Neural cell (in vitro differentiated cells): Measurements from ENCODE around the gene CDKN2AIP. TPM values are rescaled to one million over a fixed set of nuclear protein-coding genes. Genes with fewer than 3 reads are reported as not detected.

Experiments used
- H2AFZ ChIP-seq: fragments of 200-600, 300-800 bp; sonication (generic), shearing (Covaris generic); 2 replicates; pipeline ENCODE4 v1.6.0; 2014; ENCODE audit warnings: low read depth, mild to moderate bottlenecking, antibody characterized with exemption, low read length, moderate library complexity
- H3F3A ChIP-seq: fragments of 200-600 bp; shearing (Covaris generic); 2 replicates; pipeline ENCODE4 v1.6.1; 2016; ENCODE audit warnings: mild to moderate bottlenecking, moderate library complexity, mixed read lengths, antibody characterized with exemption, low read length; ENCODE audit not compliant: insufficient read depth, poor library complexity, severe bottlenecking
- H3K27ac ChIP-seq: fragments of 200-600, 300-800 bp; sonication (generic), shearing (Covaris generic); 2 replicates; pipeline ENCODE4 v1.5.1; 2014; ENCODE audit warnings: mild to moderate bottlenecking, low read length, moderate library complexity
- H3K27me3 ChIP-seq: fragments of 300-800, 200-600 bp; sonication (generic), shearing (Covaris generic); 2 replicates; pipeline ENCODE4 v1.6.0; 2014; ENCODE audit warnings: mild to moderate bottlenecking, low read depth, low read length, moderate library complexity; ENCODE audit not compliant: insufficient read depth
- H3K36me3 ChIP-seq: fragments of 300-800, 200-600 bp; sonication (generic), shearing (Covaris generic); 2 replicates; pipeline ENCODE4 v1.5.1; 2014; ENCODE audit warnings: mild to moderate bottlenecking, antibody characterized with exemption, low read length, moderate library complexity; ENCODE audit not compliant: insufficient read depth
- H3K4me2 ChIP-seq: fragments of 300-800, 200-600 bp; sonication (generic), shearing (Covaris generic); 2 replicates; pipeline ENCODE4 v1.6.0; 2014; ENCODE audit warnings: mild to moderate bottlenecking, low read length
- H3K4me3 ChIP-seq: fragments of 300-800, 200-600 bp; sonication (generic), shearing (Covaris generic); 2 replicates; pipeline ENCODE4 v1.5.1; 2014; ENCODE audit warnings: mild to moderate bottlenecking, low read length, moderate library complexity
- H3K79me2 ChIP-seq: fragments of 200-600 bp; shearing (Covaris generic); replicated peaks from 2 replicates; pipeline ENCODE4 v1.6.0; 2014; ENCODE audit warnings: mild to moderate bottlenecking, low read length, moderate library complexity; ENCODE audit not compliant: insufficient read depth
- H3K9ac ChIP-seq: fragments of 300-800, 200-600 bp; sonication (generic), shearing (Covaris generic); 2 replicates; pipeline ENCODE4 v1.6.1; 2016; ENCODE audit warnings: mild to moderate bottlenecking, low read length, mixed read lengths
- H3K9me2 ChIP-seq: fragments of 200-600 bp; shearing (Covaris generic); 2 replicates; pipeline ENCODE4 v1.6.1; 2016; ENCODE audit warnings: mild to moderate bottlenecking, low read length, mixed read lengths; ENCODE audit not compliant: insufficient read depth
- H3K9me3 ChIP-seq: fragments of 200-600, 300-800 bp; sonication (generic), shearing (Covaris generic); 2 replicates; pipeline ENCODE4 v1.6.1; 2016; ENCODE audit warnings: mild to moderate bottlenecking, mixed run types, low read length, moderate library complexity, mixed read lengths
- H4K20me1 ChIP-seq: fragments of 200-600 bp; shearing (Covaris generic); 2 replicates; pipeline ENCODE4 v1.6.1; 2016; ENCODE audit warnings: mild to moderate bottlenecking, mixed run types; ENCODE audit not compliant: insufficient read depth
- CTCF ChIP-seq: fragments of 450-650 bp; IDR thresholded peaks from 2 replicates; pipeline ENCODE4 v1.5.1; 2014; ENCODE audit warnings: antibody characterized with exemption, mild to moderate bottlenecking, moderate library complexity; ENCODE audit not compliant: poor library complexity, severe bottlenecking
- EP300 ChIP-seq: fragments of 450-650 bp; conservative IDR thresholded peaks from 2 replicates; pipeline ENCODE4 v1.6.1; 2014; ENCODE audit warnings: antibody characterized with exemption, mild to moderate bottlenecking, moderate library complexity; ENCODE audit not compliant: poor library complexity, severe bottlenecking
- EZH2 ChIP-seq: fragments of 200-600, 300-800 bp; shearing (Covaris generic), sonication (generic); IDR thresholded peaks from 2 replicates; pipeline ENCODE4 v1.6.1; 2014; ENCODE audit warnings: antibody characterized with exemption, low read length, borderline replicate concordance, mild to moderate bottlenecking; ENCODE audit not compliant: insufficient read depth, poor library complexity, severe bottlenecking
- MXI1 ChIP-seq: fragments of 450-650 bp; conservative IDR thresholded peaks from 2 replicates; pipeline ENCODE4 v1.6.1; 2014; ENCODE audit warnings: antibody characterized with exemption, mild to moderate bottlenecking; ENCODE audit not compliant: poor library complexity, severe bottlenecking
- POLR2AphosphoS5 ChIP-seq: IDR thresholded peaks from 2 replicates; pipeline ENCODE4 v1.6.1; 2012
- RAD21 ChIP-seq: fragments of 450-650 bp; conservative IDR thresholded peaks from 2 replicates; pipeline ENCODE4 v1.6.1; 2014; ENCODE audit warnings: antibody characterized with exemption, mild to moderate bottlenecking, moderate library complexity
- SMC3 ChIP-seq: fragments of 450-650 bp; conservative IDR thresholded peaks from 2 replicates; pipeline ENCODE4 v1.6.1; 2014; ENCODE audit warnings: antibody characterized with exemption, mild to moderate bottlenecking, moderate library complexity; ENCODE audit not compliant: poor library complexity
- TAF1 ChIP-seq: IDR thresholded peaks from 2 replicates; pipeline ENCODE4 v1.6.1; 2012; ENCODE audit warnings: low read depth
- polyA plus RNA-seq: library from polyadenylated mRNA; depleted of rRNA; stranded (reverse); fragments of >200 nt; gene quantifications from 2 replicates; pipeline ENCODE4 v1.2.3, GENCODE V29; 2014
- TF ChIP-seq, protein P1 (sequence below): IDR thresholded peaks from 2 replicates; pipeline ENCODE4 v1.6.1; 2012; ENCODE audit warnings: borderline replicate concordance

The CDKN2AIP gene
- polyA plus RNA-seq, 1 donor from 2014 or later, result 58.9 TPM

DNA sequence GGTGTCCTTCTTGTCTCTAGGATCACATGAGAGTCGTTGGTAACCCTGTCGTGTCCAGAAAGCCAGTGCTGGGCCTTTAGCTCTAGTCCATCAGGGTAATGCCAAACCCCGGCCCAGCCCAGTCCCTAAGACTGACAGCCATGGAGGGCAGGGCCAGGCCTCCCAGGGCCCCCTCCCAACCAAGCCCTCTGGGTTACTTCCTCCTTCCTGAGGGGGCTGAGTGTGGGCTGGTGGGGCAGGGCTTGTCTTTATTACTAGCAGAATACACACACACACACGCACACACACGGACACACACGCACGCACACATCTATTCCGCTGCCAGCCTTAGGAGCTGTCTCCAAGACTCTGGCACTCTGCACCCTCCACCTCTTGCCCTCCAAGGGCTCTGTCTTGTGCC lies 35.6 kb upstream of the CDKN2AIP start:
- Histone ChIP-seq H3K27me3 (no peaks in the 10 kb centered on the region), H3K4me3 (peak overlapping the region; percentile 64), H2AFZ (no peak overlapping the region), H3K36me3 (no peaks in the 10 kb centered on the region), H3K79me2 (peaks cover 9% of the 10 kb centered on the region), H3K9ac (no peak overlapping the region), H3K27ac (no peak overlapping the region), H3F3A (no peaks in the 10 kb centered on the region), H3K9me3 (no peaks in the 10 kb centered on the region), H3K4me2 (peak overlapping the region; percentile 87), H3K9me2 (no peaks in the 10 kb centered on the region), H4K20me1 (no peaks in the 10 kb centered on the region)
- no peak for TF ChIP-seq MXI1
- TF ChIP-seq SMC3, result no peak
- no peak for TF ChIP-seq EP300
- TF ChIP-seq, protein P1, sequence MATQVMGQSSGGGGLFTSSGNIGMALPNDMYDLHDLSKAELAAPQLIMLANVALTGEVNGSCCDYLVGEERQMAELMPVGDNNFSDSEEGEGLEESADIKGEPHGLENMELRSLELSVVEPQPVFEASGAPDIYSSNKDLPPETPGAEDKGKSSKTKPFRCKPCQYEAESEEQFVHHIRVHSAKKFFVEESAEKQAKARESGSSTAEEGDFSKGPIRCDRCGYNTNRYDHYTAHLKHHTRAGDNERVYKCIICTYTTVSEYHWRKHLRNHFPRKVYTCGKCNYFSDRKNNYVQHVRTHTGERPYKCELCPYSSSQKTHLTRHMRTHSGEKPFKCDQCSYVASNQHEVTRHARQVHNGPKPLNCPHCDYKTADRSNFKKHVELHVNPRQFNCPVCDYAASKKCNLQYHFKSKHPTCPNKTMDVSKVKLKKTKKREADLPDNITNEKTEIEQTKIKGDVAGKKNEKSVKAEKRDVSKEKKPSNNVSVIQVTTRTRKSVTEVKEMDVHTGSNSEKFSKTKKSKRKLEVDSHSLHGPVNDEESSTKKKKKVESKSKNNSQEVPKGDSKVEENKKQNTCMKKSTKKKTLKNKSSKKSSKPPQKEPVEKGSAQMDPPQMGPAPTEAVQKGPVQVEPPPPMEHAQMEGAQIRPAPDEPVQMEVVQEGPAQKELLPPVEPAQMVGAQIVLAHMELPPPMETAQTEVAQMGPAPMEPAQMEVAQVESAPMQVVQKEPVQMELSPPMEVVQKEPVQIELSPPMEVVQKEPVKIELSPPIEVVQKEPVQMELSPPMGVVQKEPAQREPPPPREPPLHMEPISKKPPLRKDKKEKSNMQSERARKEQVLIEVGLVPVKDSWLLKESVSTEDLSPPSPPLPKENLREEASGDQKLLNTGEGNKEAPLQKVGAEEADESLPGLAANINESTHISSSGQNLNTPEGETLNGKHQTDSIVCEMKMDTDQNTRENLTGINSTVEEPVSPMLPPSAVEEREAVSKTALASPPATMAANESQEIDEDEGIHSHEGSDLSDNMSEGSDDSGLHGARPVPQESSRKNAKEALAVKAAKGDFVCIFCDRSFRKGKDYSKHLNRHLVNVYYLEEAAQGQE, result no peak
- TF ChIP-seq POLR2AphosphoS5, result no peak
- TF ChIP-seq EZH2, result no peak
- no peak for TF ChIP-seq RAD21
- no peak for TF ChIP-seq TAF1
- no peak for TF ChIP-seq CTCF

DNA sequence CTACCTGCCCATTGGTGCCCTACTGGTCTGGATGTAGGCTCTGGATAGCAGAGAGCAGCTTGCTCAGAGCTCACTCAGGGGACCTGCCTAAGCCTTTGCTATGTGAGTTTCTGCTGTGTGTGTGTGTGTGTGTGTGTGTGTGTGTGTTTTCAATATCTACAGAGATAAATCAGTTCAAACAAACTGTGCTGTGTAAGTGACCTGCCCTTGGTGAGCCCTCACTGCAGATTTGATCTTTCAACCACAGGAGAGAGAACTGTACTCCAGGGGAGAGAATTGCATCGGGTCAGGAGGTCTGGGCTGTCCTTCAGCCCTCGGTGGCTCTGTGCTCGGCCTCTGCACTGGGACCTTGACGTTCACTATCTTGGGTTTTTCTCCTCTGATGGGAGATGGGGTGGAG lies 35.0 kb upstream of the CDKN2AIP start:
- Histone ChIP-seq H3K9ac (no peak overlapping the region), H2AFZ (no peak overlapping the region), H3K4me2 (no peak overlapping the region), H4K20me1 (no peaks in the 10 kb centered on the region), H3K9me2 (no peaks in the 10 kb centered on the region), H3F3A (no peaks in the 10 kb centered on the region), H3K27ac (no peak overlapping the region), H3K9me3 (no peaks in the 10 kb centered on the region), H3K27me3 (no peaks in the 10 kb centered on the region), H3K36me3 (no peaks in the 10 kb centered on the region), H3K79me2 (peaks cover 9% of the 10 kb centered on the region), H3K4me3 (no peak overlapping the region)
- TF ChIP-seq TAF1, result no peak
- no peak for TF ChIP-seq POLR2AphosphoS5

GRCh38 chr4:183409934-183410333 lies 34.5 kb upstream of the CDKN2AIP start:
- TF ChIP-seq POLR2AphosphoS5, result no peak
- Histone ChIP-seq H3K9ac (no peak overlapping the region), H3K79me2 (peaks cover 9% of the 10 kb centered on the region), H2AFZ (no peak overlapping the region), H3K27me3 (no peaks in the 10 kb centered on the region), H3K27ac (no peak overlapping the region), H3K36me3 (no peaks in the 10 kb centered on the region), H3K4me2 (no peak overlapping the region), H3K4me3 (no peak overlapping the region), H4K20me1 (no peaks in the 10 kb centered on the region), H3K9me2 (no peaks in the 10 kb centered on the region), H3F3A (no peaks in the 10 kb centered on the region), H3K9me3 (no peaks in the 10 kb centered on the region)
